SK-MEL-5 (cell line): ENCODE results near the gene EFTUD2. TPM values are rescaled to one million over a fixed set of nuclear protein-coding genes. Genes with fewer than 3 reads are reported as not detected.

ENCODE experiments used
- DNase-seq: peaks from one replicate; pipeline ENCODE4 v3.0.0-alpha.2; 2016; ENCODE audit warnings: low read depth, low spot score
- in situ Hi-C: cut with HindIII; loops from 2 replicates; pipeline ENCODE4 v1.10.0; 2016; ENCODE audit warnings: low sequenced_read_pairs, high pct_unique_total_duplicates, low pct_unique_long_range_greater_than_20kb
- small RNA-seq, 2 experiments: library from RNA; depleted of rRNA; stranded (forward); fragments of <200 nt; gene quantifications; one replicate each; pipeline ENCODE3, GENCODE V24; 2014
- total RNA-seq: library from RNA; depleted of rRNA; stranded (reverse); fragments of >200 nt; shearing (Covaris generic); gene quantifications from 2 replicates; pipeline ENCODE4 v1.2.3, GENCODE V29; 2014; rRNA removed

Gene EFTUD2
- total RNA-seq, 1 experiment from 2014 or later, result 117 TPM

- DNase-seq, result no peak
- in situ Hi-C loops, result no loop called here
Measured at GRCh38 chr17:44807093-44807816, 92.0 kb downstream of the EFTUD2 start.

- DNase-seq, result peak; percentile 88
- in situ Hi-C loops, result no loop called here
Measured at GRCh38 chr17:44804302-44805089, 94.7 kb downstream of the EFTUD2 start.

- in situ Hi-C loops, result no loop called here
- DNase-seq, result no peak
Measured at GRCh38 chr17:44801880-44802279, 97.4 kb downstream of the EFTUD2 start.

Small RNA genes lying within 50 kb of the gene (small RNA-seq; reads per million reads assigned to genes)
- gene CCDC103 (0 reads per million in 2 experiments), gene MIR6783 (0 reads per million in 2 experiments), gene RN7SL405P (0 reads per million in 2 experiments)

Other genes starting within 250 kb of the EFTUD2 start
- 0.11 and 0.16 TPM in 2 replicates for gene MEIOC, start 243.0 kb downstream of the EFTUD2 start, total RNA-seq
- 71.5 and 73.8 TPM in 2 replicates for gene CCDC43, start 209.7 kb downstream of the EFTUD2 start, total RNA-seq
- 9.0 and 9.4 TPM in 2 replicates for gene DBF4B, start 190.8 kb downstream of the EFTUD2 start, total RNA-seq
- gene ADAM11, start 140.5 kb downstream of the EFTUD2 start, total RNA-seq, result 7.6 and 8.6 TPM in 2 replicates
- gene GJC1, start 69.2 kb downstream of the EFTUD2 start, total RNA-seq, result 20.9 and 21.1 TPM in 2 replicates
- gene HIGD1B, start 51.6 kb downstream of the EFTUD2 start, total RNA-seq, result not detected in 2 replicates
- not detected in 2 replicates for gene GFAP, start 16.1 kb upstream of the EFTUD2 start, total RNA-seq
- gene KIF18B, start 48.3 kb upstream of the EFTUD2 start, total RNA-seq, result 2.0 and 2.5 TPM in 2 replicates
- gene C1QL1, start 68.9 kb upstream of the EFTUD2 start, total RNA-seq, result 3.8 and 5.0 TPM in 2 replicates
- gene DCAKD, start 152.2 kb upstream of the EFTUD2 start, total RNA-seq, result 32.1 and 41.4 TPM in 2 replicates
- gene NMT1, start 161.9 kb upstream of the EFTUD2 start, total RNA-seq, result 71.5 and 78.0 TPM in 2 replicates
- gene PLCD3, start 233.1 kb upstream of the EFTUD2 start, total RNA-seq, result 4.0 and 9.8 TPM in 2 replicates
- 1.7 and 3.3 TPM in 2 replicates for gene ACBD4, start 236.2 kb upstream of the EFTUD2 start, total RNA-seq
- 10.6 and 14.4 TPM in 2 replicates for gene HEXIM1, start 249.0 kb upstream of the EFTUD2 start, total RNA-seq